Sigmoid colon (tissue), 4 donors: ENCODE results near the gene SLC16A6.

Experiments used
- CTCF ChIP-seq, 4 experiments: fragments of 450-650 bp in 3 of 4; fragments of 200-600 bp in 1 of 4; IDR thresholded peaks; one replicate each; pipeline ENCODE4 v1.5.1; 2016 to 2019; ENCODE audit warnings: antibody characterized with exemption in 4 of 4, mild to moderate bottlenecking in 3 of 4, moderate library complexity in 2 of 4
- POLR2AphosphoS5 ChIP-seq, 4 donors: sonication (generic); formaldehyde crosslinking; IDR thresholded peaks; one replicate each; pipeline ENCODE4 v1.6.1; 2017; ENCODE audit warnings: antibody characterized with exemption in 4 of 4

GRCh38 chr17:68239632-68240366 is 51.1 kb downstream of the SLC16A6 start:
- TF ChIP-seq POLR2AphosphoS5 (IDR thresholded peaks at IDR 0.05) (no peak), CTCF (IDR thresholded peaks at IDR 0.05) (no peak)
